ENCODE results near the gene NUBPL.

DNA sequence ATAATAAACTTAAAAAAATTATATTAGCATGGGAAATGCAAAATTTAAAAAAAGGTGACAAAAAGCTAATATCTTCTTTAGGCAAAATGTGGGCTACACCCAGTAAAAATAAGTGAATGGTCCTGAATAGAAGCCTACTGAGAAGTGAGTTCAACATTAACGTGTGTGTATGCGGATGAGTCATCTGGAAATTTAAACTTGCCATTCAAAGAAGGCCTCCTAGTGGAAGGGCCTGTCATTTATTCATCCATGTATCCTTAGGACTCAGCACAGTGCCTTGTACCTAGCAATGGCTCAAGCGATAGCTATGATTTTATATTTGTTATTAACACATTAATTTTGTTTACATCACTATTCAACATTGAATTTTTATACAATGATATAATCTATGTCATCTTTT lies 226.2 kb downstream of the NUBPL start:
- TF ChIP-seq EP300 (IDR thresholded peaks at IDR 0.05) = no peak
- TF ChIP-seq, protein P1, sequence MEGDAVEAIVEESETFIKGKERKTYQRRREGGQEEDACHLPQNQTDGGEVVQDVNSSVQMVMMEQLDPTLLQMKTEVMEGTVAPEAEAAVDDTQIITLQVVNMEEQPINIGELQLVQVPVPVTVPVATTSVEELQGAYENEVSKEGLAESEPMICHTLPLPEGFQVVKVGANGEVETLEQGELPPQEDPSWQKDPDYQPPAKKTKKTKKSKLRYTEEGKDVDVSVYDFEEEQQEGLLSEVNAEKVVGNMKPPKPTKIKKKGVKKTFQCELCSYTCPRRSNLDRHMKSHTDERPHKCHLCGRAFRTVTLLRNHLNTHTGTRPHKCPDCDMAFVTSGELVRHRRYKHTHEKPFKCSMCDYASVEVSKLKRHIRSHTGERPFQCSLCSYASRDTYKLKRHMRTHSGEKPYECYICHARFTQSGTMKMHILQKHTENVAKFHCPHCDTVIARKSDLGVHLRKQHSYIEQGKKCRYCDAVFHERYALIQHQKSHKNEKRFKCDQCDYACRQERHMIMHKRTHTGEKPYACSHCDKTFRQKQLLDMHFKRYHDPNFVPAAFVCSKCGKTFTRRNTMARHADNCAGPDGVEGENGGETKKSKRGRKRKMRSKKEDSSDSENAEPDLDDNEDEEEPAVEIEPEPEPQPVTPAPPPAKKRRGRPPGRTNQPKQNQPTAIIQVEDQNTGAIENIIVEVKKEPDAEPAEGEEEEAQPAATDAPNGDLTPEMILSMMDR (IDR thresholded peaks at IDR 0.05) = no peak
